Adrenal gland (tissue), 19 donors: Measurements from ENCODE around the gene EDEM3. TPM values are rescaled to one million over a fixed set of nuclear protein-coding genes. Genes with fewer than 3 reads are reported as not detected.

Experiments used
- DNase-seq, 7 donors: peaks; one replicate each; pipeline ENCODE4 v3.0.0-alpha.2; 2019 to 2020
- H3K27ac ChIP-seq, 5 donors: fragments of 200-600 bp; sonication (generic) in 4 of 5; 1 replicate in 3 of 5; 2 replicates in 2 of 5; pipeline versions ENCODE4 v1.5.1 to v1.8.0; 2016 to 2020; ENCODE audit warnings: mild to moderate bottlenecking in 1 of 5
- H3K27me3 ChIP-seq: fragments of 200-600 bp; 2 replicates; pipeline ENCODE4 v1.8.0; 2021
- H3K36me3 ChIP-seq, 2 donors: fragments of 200-600 bp; replicated peaks in 1 of 2; 1 replicate in 1 of 2; 2 replicates in 1 of 2; pipeline versions ENCODE4 v1.5.1 to v1.8.0; 2018 to 2022
- H3K4me1 ChIP-seq, 2 donors: fragments of 200-600 bp; replicated peaks in 1 of 2; 1 replicate in 1 of 2; 2 replicates in 1 of 2; pipeline versions ENCODE4 v1.5.1 to v1.8.0; 2018 to 2021
- H3K4me3 ChIP-seq, 4 donors: fragments of 200-600 bp; sonication (generic) in 3 of 4; one replicate each; pipeline ENCODE4 v1.5.1; 2016 to 2018
- H3K9me3 ChIP-seq, 3 donors: fragments of 200-600 bp; sonication (generic) in 1 of 3; replicated peaks in 1 of 3; 1 replicate in 2 of 3; 2 replicates in 1 of 3; pipeline versions ENCODE4 v1.5.1 to v1.8.0; 2016 to 2021
- CTCF ChIP-seq, 6 experiments: fragments of 450-650 bp in 4 of 6; fragments of 200-600 bp in 2 of 6; sonication (generic) in 1 of 6; IDR thresholded peaks; 1 replicate in 5 of 6; 2 replicates in 1 of 6; pipeline versions ENCODE4 v1.5.1 to v1.8.0; 2016 to 2021; ENCODE audit warnings: antibody characterized with exemption in 6 of 6, mild to moderate bottlenecking in 2 of 6, moderate library complexity in 1 of 6
- POLR2A ChIP-seq, 2 donors: fragments of 450-650 bp; IDR thresholded peaks; one replicate each; pipeline ENCODE4 v1.6.1; 2017; ENCODE audit warnings: antibody characterized with exemption in 2 of 2, mild to moderate bottlenecking in 2 of 2, moderate library complexity in 1 of 2
- WGBS, 4 donors: extraction: QIAGEN DNeasy Blood & Tissue Kit in 2 of 4; methylation state at CpG; one replicate each; pipeline versions ENCODE4 v1.1.5 to v1.1.7; 2013 to 2017; 5-methylcytosine and 5-hydroxymethylcytosine counted together
- intact Hi-C, 2 donors: fragments of 100-400 bp; cut with DNase I; formaldehyde crosslinking; loops; one replicate each; pipeline versions ENCODE4 v1.14.1 to v1.15.0; 2022 to 2023
- long read RNA-seq, 10 donors: library from polyadenylated mRNA in 3 of 10; unstranded in 2 of 10; stranded (forward) in 1 of 10; transcript quantifications; one replicate each; pipeline ENCODE4 v2.0.0 and lab custom pipeline, GENCODE V29; 2021 to 2026
- polyA plus RNA-seq, 3 donors: library from polyadenylated mRNA; stranded (reverse); fragments of 200-250 nt in 2 of 3; fragments of 350-450 nt in 1 of 3; fragmentation: Illumina TruSeq in 1 of 3; extraction: RNeasy Lipid Tissue Mini Kit (QIAGEN cat#74804) in 1 of 3; gene quantifications; one replicate each; pipeline ENCODE4 v1.2.3, GENCODE V29; 2013 to 2014
- total RNA-seq, 9 donors: library from RNA; depleted of rRNA in 4 of 9; stranded (reverse); fragments of >200 nt in 4 of 9; fragments of 120-200 nt in 1 of 9; fragmentation: NEBNext Ultra II Directional in 1 of 9; extraction: Animal tissue kit (Norgen Biotek cat#: 25700) in 1 of 9; gene quantifications; one replicate each; pipeline versions ENCODE4 v1.1.0 to v1.2.4, GENCODE V29; 2013 to 2023
- donor health status: healthy with polysubstance abuse.
- donor health status: Bipolar disorder and iron deficiency.
- donor health status: DM: yes; HTN: yes; CAD: no.
- donor health status: DM: no; HTN: no; CAD: no.
- donor health status: DM: no; HTN: no; CAD: no.
- donor health status: DM: yes; HTN: yes; CAD: no.

The EDEM3 gene, protein sequence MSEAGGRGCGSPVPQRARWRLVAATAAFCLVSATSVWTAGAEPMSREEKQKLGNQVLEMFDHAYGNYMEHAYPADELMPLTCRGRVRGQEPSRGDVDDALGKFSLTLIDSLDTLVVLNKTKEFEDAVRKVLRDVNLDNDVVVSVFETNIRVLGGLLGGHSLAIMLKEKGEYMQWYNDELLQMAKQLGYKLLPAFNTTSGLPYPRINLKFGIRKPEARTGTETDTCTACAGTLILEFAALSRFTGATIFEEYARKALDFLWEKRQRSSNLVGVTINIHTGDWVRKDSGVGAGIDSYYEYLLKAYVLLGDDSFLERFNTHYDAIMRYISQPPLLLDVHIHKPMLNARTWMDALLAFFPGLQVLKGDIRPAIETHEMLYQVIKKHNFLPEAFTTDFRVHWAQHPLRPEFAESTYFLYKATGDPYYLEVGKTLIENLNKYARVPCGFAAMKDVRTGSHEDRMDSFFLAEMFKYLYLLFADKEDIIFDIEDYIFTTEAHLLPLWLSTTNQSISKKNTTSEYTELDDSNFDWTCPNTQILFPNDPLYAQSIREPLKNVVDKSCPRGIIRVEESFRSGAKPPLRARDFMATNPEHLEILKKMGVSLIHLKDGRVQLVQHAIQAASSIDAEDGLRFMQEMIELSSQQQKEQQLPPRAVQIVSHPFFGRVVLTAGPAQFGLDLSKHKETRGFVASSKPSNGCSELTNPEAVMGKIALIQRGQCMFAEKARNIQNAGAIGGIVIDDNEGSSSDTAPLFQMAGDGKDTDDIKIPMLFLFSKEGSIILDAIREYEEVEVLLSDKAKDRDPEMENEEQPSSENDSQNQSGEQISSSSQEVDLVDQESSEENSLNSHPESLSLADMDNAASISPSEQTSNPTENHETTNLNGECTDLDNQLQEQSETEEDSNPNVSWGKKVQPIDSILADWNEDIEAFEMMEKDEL
- total RNA-seq (10 to 100 TPM; 23.6 to 61.2 (median 36.6) TPM), polyA plus RNA-seq (10 to 100 TPM in 1 of 3 donors, 1 to 10 TPM in 2; 6.5 to 32.1 (median 7.7) TPM)
- long read RNA-seq, donor 1, full-length matches to known transcripts = 3 of 3 reads
- long read RNA-seq, donor 1, partial matches to known transcripts = 0 of 3 reads
- long read RNA-seq, donor 1, other reads (novel, unspliced or antisense) = 0 of 3 reads
- long read RNA-seq, donor 2, full-length matches to known transcripts = 1 of 1 reads
- long read RNA-seq, donor 2, partial matches to known transcripts = 0 of 1 reads
- long read RNA-seq, donor 2, other reads (novel, unspliced or antisense) = 0 of 1 reads
- long read RNA-seq, donor 3, full-length matches to known transcripts = 3 of 3 reads
- long read RNA-seq, donor 3, partial matches to known transcripts = 0 of 3 reads
- long read RNA-seq, donor 3, other reads (novel, unspliced or antisense) = 0 of 3 reads
- long read RNA-seq, donor 4, partial matches to known transcripts = 0 of 6 reads
- long read RNA-seq, donor 4, other reads (novel, unspliced or antisense) = 6 of 6 reads
- long read RNA-seq, donor 5, full-length matches to known transcripts = 6 of 22 reads
- long read RNA-seq, donor 5, partial matches to known transcripts = 3 of 22 reads
- long read RNA-seq, donor 5, other reads (novel, unspliced or antisense) = 13 of 22 reads
- long read RNA-seq, donor 6, partial matches to known transcripts = 1 of 10 reads
- long read RNA-seq, donor 6, other reads (novel, unspliced or antisense) = 9 of 10 reads
- long read RNA-seq, donor 7, full-length matches to known transcripts = 2 of 2 reads
- long read RNA-seq, donor 7, partial matches to known transcripts = 0 of 2 reads
- long read RNA-seq, donor 7, other reads (novel, unspliced or antisense) = 0 of 2 reads
- long read RNA-seq, donor 8, full-length matches to known transcripts = 8 of 8 reads
- long read RNA-seq, donor 8, partial matches to known transcripts = 0 of 8 reads
- long read RNA-seq, donor 8, other reads (novel, unspliced or antisense) = 0 of 8 reads
- long read RNA-seq, donor 9, full-length matches to known transcripts = 3 of 15 reads
- long read RNA-seq, donor 9, partial matches to known transcripts = 12 of 15 reads
- long read RNA-seq, donor 9, other reads (novel, unspliced or antisense) = 0 of 15 reads
- long read RNA-seq, donor 10, full-length matches to known transcripts = 2 of 2 reads
- long read RNA-seq, donor 10, partial matches to known transcripts = 0 of 2 reads
- long read RNA-seq, donor 10, other reads (novel, unspliced or antisense) = 0 of 2 reads

- intact Hi-C loops = no loop called here
- DNase-seq = peak; percentile 98 to 100 (median 100)
- WGBS, 4 donors = 0 to 4% (median 0%) methylated on average over 5 to 76 of the region's 76 CpGs
Measured at GRCh38 chr1:184754476-184755225, at the start of gene EDEM3. EDEM3 (minus strand) TSS chr1:184754858; CDS start chr1:184754646, 212 bp downstream.

DNA sequence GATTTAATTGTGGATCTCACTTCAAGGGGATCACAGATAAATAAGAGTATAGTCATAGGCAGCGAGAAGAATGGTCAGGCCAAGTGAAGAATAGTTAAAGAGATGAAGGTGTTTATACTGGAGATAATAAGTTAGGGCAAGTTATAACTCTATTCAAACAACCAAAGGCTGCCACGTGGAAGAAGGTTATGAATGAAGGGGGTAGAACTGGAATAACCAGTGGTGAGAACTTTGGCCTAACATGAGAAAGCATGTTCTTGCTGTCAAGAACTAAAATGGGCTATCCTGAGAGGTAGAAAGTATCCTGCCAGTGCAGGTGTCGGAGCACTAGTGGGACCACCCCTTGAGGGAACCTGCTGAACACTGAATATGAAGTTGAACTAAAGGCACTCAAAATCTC is 49.6 kb upstream of the EDEM3 start:
- Histone ChIP-seq H3K4me3 (no peak overlapping the region), H3K27me3 (no peaks in the 10 kb centered on the region), H3K4me1 (peaks cover 0 to 7% of the 10 kb centered on the region in 2 donors), H3K36me3 (peaks cover 0 to 4% of the 10 kb centered on the region in 2 donors), H3K9me3 (no peaks in the 10 kb centered on the region), H3K27ac (no peak overlapping the region)
- intact Hi-C loops = loop anchor here (5.0 to 10.0 kb wide), 2 partner anchors 173 to 351 kb away; partner anchors contain the start of genes SWT1 (in 1 of the 2) and TRMT1L (in 1 of the 2)
- no peak for DNase-seq
- no peak for TF ChIP-seq POLR2A (IDR thresholded peaks at IDR 0.05)
- no peak for TF ChIP-seq CTCF (IDR thresholded peaks at IDR 0.05)
- WGBS, 4 donors = 88 to 93% (median 92%) methylated on average over 3 of the region's 3 CpGs

More at GRCh38 chr1:184754476-184755225, at the start of gene EDEM3:
- H3K36me3 ChIP-seq = no peaks in the 10 kb centered on the region
- peaks cover 9 to 32% of the 10 kb centered on the region in 2 donors for H3K4me1 ChIP-seq
- no peak for TF ChIP-seq CTCF (IDR thresholded peaks at IDR 0.05)
- TF ChIP-seq POLR2A (IDR thresholded peaks at IDR 0.05) = peak; percentile 87 to 91
- H3K27ac ChIP-seq = peak within 1 kb of the TSS; percentile 89 to 96 (median 91)
- H3K27me3 ChIP-seq = no peaks in the 10 kb centered on the region
- H3K4me3 ChIP-seq = peak within 1 kb of the TSS; percentile 17 to 92 (median 84)
- no peaks in the 10 kb centered on the region for H3K9me3 ChIP-seq

GRCh38 chr1:184803180-184803492 is 48.5 kb upstream of the EDEM3 start:
- 40 to 52% (median 48%) methylated on average over 1 of the region's 1 CpG for WGBS, 4 donors
- intact Hi-C loops = loop anchor here (5.0 to 10.0 kb wide), 2 partner anchors 174 to 352 kb away; partner anchors contain the start of genes SWT1 (in 1 of the 2) and TRMT1L (in 1 of the 2)
- DNase-seq = no peak
- Histone ChIP-seq H3K27ac (no peak overlapping the region), H3K9me3 (no peaks in the 10 kb centered on the region), H3K27me3 (no peaks in the 10 kb centered on the region), H3K4me3 (no peak overlapping the region), H3K4me1 (peaks cover 0 to 7% of the 10 kb centered on the region in 2 donors), H3K36me3 (peaks cover 0 to 4% of the 10 kb centered on the region in 2 donors)
- TF ChIP-seq CTCF (IDR thresholded peaks at IDR 0.05) (no peak), POLR2A (IDR thresholded peaks at IDR 0.05) (no peak)
